CD14-positive monocyte (primary cell): Measurements from ENCODE around the gene TBL1XR1. TPM values are rescaled to one million over a fixed set of nuclear protein-coding genes. Genes with fewer than 3 reads are reported as not detected.

Source experiments
- DNase-seq, 3 donors: peaks; one replicate each; pipeline ENCODE4 v3.0.0-alpha.2; 2011 to 2022
- H2AFZ ChIP-seq: 2 replicates; pipeline ENCODE4 v1.6.0; 2012; ENCODE audit warnings: mild to moderate bottlenecking, low read depth, low read length, inconsistent platforms; ENCODE audit not compliant: insufficient read depth, poor library complexity, severe bottlenecking
- H3K27ac ChIP-seq, 2 donors: 1 replicate in 1 of 2; 2 replicates in 1 of 2; pipeline ENCODE4 v1.5.1; 2012 to 2013; ENCODE audit warnings: low read length in 2 of 2, control low read depth in 1 of 2, inconsistent platforms in 1 of 2, low read depth in 1 of 2, mild to moderate bottlenecking in 1 of 2
- H3K27me3 ChIP-seq, 2 donors: one replicate each; pipeline versions ENCODE4 v1.6.0 to v1.6.1; 2011 to 2013; ENCODE audit warnings: low read length in 2 of 2; ENCODE audit not compliant: control insufficient read depth in 2 of 2, insufficient read depth in 2 of 2
- H3K36me3 ChIP-seq, 2 donors: replicated peaks in 1 of 2; 1 replicate in 1 of 2; 2 replicates in 1 of 2; pipeline versions ENCODE4 v1.5.1 to v1.6.1; 2012 to 2013; ENCODE audit warnings: low read length in 2 of 2, control low read depth in 1 of 2, inconsistent platforms in 1 of 2, mild to moderate bottlenecking in 1 of 2; ENCODE audit not compliant: insufficient read depth in 2 of 2, control insufficient read depth in 1 of 2
- H3K4me1 ChIP-seq, 2 donors: 1 replicate in 1 of 2; 2 replicates in 1 of 2; pipeline versions ENCODE4 v1.5.1 to v1.6.1; 2012 to 2013; ENCODE audit warnings: low read length in 2 of 2, control low read depth in 1 of 2, inconsistent platforms in 1 of 2, mild to moderate bottlenecking in 1 of 2, moderate library complexity in 1 of 2; ENCODE audit not compliant: insufficient read depth in 2 of 2, control insufficient read depth in 1 of 2
- H3K4me2 ChIP-seq: replicated peaks from 2 replicates; pipeline ENCODE3; 2012; ENCODE audit warnings: low read length, moderate library complexity, mild to moderate bottlenecking; ENCODE audit not compliant: poor library complexity, severe bottlenecking; ENCODE audit errors: extremely low read depth
- H3K4me3 ChIP-seq, 3 experiments: fragments of 200-600 bp in 1 of 3; sonication (generic) in 1 of 3; replicated peaks in 1 of 3; 1 replicate in 2 of 3; 2 replicates in 1 of 3; pipeline ENCODE4 v1.5.1; 2011 to 2013; ENCODE audit warnings: low read length in 3 of 3, mild to moderate bottlenecking in 3 of 3, control low read depth in 2 of 3, low read depth in 2 of 3, inconsistent platforms in 1 of 3, moderate library complexity in 1 of 3
- H3K79me2 ChIP-seq: 2 replicates; pipeline ENCODE4 v1.6.0; 2012; ENCODE audit warnings: mild to moderate bottlenecking, control low read depth, inconsistent platforms, low read length, moderate library complexity; ENCODE audit not compliant: insufficient read depth
- H3K9ac ChIP-seq: 2 replicates; pipeline ENCODE4 v1.6.0; 2017; ENCODE audit warnings: low read length, mild to moderate bottlenecking; ENCODE audit not compliant: insufficient read depth, poor library complexity, severe bottlenecking
- H3K9me3 ChIP-seq, 2 donors: replicated peaks in 1 of 2; 1 replicate in 1 of 2; 2 replicates in 1 of 2; pipeline versions ENCODE4 v1.5.1 to v1.6.1; 2012 to 2013; ENCODE audit warnings: low read length in 2 of 2, control low read depth in 1 of 2; ENCODE audit not compliant: control insufficient read depth in 1 of 2, insufficient read depth in 1 of 2
- H4K20me1 ChIP-seq: 2 replicates; pipeline ENCODE4 v1.6.0; 2012; ENCODE audit warnings: mild to moderate bottlenecking, low read length, control low read depth, moderate library complexity; ENCODE audit not compliant: insufficient read depth
- H3K27ac Mint-ChIP-seq, 7 donors: one replicate each; pipeline ENCODE4 v1.8.0; 2020; ENCODE audit warnings: mild to moderate bottlenecking in 7 of 7, mixed read lengths in 7 of 7, moderate library complexity in 6 of 7, inconsistent platforms in 2 of 7
- H3K27me3 Mint-ChIP-seq, 3 donors: one replicate each; pipeline ENCODE4 v1.8.0; 2021 to 2022; ENCODE audit warnings: low read depth in 3 of 3, mild to moderate bottlenecking in 3 of 3, mixed read lengths in 3 of 3, moderate library complexity in 3 of 3, inconsistent platforms in 1 of 3
- H3K36me3 Mint-ChIP-seq, 2 donors: one replicate each; pipeline ENCODE4 v1.8.0; 2020; ENCODE audit warnings: mixed read lengths in 2 of 2, inconsistent platforms in 1 of 2, mild to moderate bottlenecking in 1 of 2
- H3K4me1 Mint-ChIP-seq: one replicate; pipeline ENCODE4 v1.8.0; 2020; ENCODE audit warnings: mild to moderate bottlenecking, mixed read lengths
- H3K4me3 Mint-ChIP-seq, 2 donors: one replicate each; pipeline ENCODE4 v1.8.0; 2020; ENCODE audit warnings: mild to moderate bottlenecking in 2 of 2, mixed read lengths in 2 of 2, moderate library complexity in 1 of 2
- H3K9me3 Mint-ChIP-seq, 7 donors: one replicate each; pipeline ENCODE4 v1.8.0; 2020 to 2022; ENCODE audit warnings: mixed read lengths in 7 of 7, mild to moderate bottlenecking in 6 of 7, moderate library complexity in 6 of 7, inconsistent platforms in 2 of 7
- WGBS: methylation state at CpG from one replicate; pipeline ENCODE4 v1.1.5; 2013; ENCODE audit warnings: missing lambda C conversion rate; ENCODE audit not compliant: insufficient coverage; 5-methylcytosine and 5-hydroxymethylcytosine counted together
- intact Hi-C, 2 donors: fragments of 100-400 bp; cut with micrococcal nuclease; formaldehyde crosslinking; loops; one replicate each; pipeline versions ENCODE4 v1.15.0 to v1.15.1; 2023
- polyA plus RNA-seq, 3 donors: library from polyadenylated mRNA; depleted of rRNA in 1 of 3; unstranded in 2 of 3; stranded (reverse) in 1 of 3; fragments of 300-500 nt in 2 of 3; fragments of >200 nt in 1 of 3; fragmentation: Illumina TruSeq in 2 of 3; gene quantifications; 1 replicate in 2 of 3; 2 replicates in 1 of 3; pipeline ENCODE4 v1.2.3, GENCODE V29; 2012 to 2021
- TF ChIP-seq, protein P1 (sequence below): fragments of 200-600 bp; IDR thresholded peaks from one replicate; pipeline ENCODE4 v1.8.0; 2022; ENCODE audit warnings: antibody characterized with exemption, mild to moderate bottlenecking

The TBL1XR1 gene
- polyA plus RNA-seq, 3 donors = 10.2 to 20.4 (median 18.3) TPM

DNA sequence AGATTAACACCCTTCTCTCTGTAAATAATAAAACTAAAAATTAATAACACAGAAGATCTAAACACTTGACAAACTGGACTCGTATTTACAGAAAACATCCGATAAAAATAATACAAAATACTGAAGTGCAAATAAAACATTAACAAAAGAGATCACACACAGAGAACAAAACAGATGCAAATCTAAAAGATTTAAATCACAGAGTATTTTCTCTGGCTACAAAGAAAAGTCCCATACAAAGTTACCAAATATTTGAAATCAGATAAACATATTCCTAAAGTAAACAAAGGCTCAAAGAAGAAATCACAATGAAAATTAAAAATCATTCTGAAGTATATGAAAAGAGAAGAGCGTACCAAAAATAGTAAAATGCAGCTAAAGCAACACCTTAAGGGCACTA is 42.5 kb downstream of the TBL1XR1 start:
- H3K36me3 Mint-ChIP-seq = peaks cover 3 to 12% of the 10 kb centered on the region in 2 donors
- Histone ChIP-seq H2AFZ (no peak overlapping the region), H3K4me2 (no peak overlapping the region), H3K9ac (no peak overlapping the region), H3K9me3 (no peaks in the 10 kb centered on the region), H3K36me3 (no peaks in the 10 kb centered on the region), H3K79me2 (peaks cover 100% of the 10 kb centered on the region), H3K27ac (no peak overlapping the region), H3K27me3 (no peaks in the 10 kb centered on the region), H4K20me1 (peaks cover 88% of the 10 kb centered on the region), H3K4me3 (no peak overlapping the region), H3K4me1 (no peaks in the 10 kb centered on the region)
- peaks cover 15% of the 10 kb centered on the region for H3K4me1 Mint-ChIP-seq
- peaks cover 0 to 2% (median 0%) of the 10 kb centered on the region in 7 donors for H3K9me3 Mint-ChIP-seq
- H3K27ac Mint-ChIP-seq = peak overlapping the region in 3 of 7 donors; percentile 19 to 46 (median 25)
- intact Hi-C loops = no loop called here
- no peak overlapping the region for H3K4me3 Mint-ChIP-seq
- no peak for DNase-seq
- no CpG with 5 or more reads among the region's 3 CpGs for WGBS
- H3K27me3 Mint-ChIP-seq = no peaks in the 10 kb centered on the region
- TF ChIP-seq, protein P1, sequence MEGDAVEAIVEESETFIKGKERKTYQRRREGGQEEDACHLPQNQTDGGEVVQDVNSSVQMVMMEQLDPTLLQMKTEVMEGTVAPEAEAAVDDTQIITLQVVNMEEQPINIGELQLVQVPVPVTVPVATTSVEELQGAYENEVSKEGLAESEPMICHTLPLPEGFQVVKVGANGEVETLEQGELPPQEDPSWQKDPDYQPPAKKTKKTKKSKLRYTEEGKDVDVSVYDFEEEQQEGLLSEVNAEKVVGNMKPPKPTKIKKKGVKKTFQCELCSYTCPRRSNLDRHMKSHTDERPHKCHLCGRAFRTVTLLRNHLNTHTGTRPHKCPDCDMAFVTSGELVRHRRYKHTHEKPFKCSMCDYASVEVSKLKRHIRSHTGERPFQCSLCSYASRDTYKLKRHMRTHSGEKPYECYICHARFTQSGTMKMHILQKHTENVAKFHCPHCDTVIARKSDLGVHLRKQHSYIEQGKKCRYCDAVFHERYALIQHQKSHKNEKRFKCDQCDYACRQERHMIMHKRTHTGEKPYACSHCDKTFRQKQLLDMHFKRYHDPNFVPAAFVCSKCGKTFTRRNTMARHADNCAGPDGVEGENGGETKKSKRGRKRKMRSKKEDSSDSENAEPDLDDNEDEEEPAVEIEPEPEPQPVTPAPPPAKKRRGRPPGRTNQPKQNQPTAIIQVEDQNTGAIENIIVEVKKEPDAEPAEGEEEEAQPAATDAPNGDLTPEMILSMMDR = no peak

DNA sequence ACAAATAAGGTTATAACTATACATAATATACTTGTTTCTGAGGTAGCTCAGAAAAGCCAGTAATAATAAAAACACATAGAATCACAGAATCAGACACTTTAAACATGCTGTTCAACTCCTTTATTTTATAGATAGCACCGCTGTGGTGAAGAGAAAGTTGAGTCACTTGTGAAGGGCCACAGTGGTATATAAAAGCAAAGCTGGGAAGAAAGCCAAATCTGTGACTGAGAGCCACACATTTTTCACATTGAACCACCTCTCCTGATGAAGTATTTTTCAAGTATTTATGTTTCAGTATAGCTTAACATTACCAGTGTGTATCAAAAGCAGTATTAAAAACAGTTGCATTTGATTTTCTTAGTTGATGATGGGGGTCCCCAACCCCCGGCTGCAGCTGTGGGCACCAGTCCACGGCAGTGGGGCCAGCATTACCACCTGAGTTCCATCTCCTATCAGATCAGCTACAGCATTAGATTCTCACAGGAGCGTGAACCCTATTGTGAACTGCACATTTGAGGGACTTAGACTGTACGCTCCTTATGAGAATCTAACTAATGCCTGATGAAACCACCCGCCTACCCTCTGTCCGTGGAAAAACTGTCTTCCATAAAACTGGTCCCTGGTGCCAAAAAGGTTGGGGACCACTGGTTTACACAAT is 46.2 kb downstream of the TBL1XR1 start:
- peaks cover 0 to 2% (median 0%) of the 10 kb centered on the region in 7 donors for H3K9me3 Mint-ChIP-seq
- Histone ChIP-seq H3K36me3 (peaks cover 0 to 5% of the 10 kb centered on the region in 2 donors), H3K79me2 (peaks cover 100% of the 10 kb centered on the region), H2AFZ (no peak overlapping the region), H3K4me3 (no peak overlapping the region), H3K9me3 (no peaks in the 10 kb centered on the region), H4K20me1 (peaks cover 94% of the 10 kb centered on the region), H3K27me3 (no peaks in the 10 kb centered on the region), H3K4me1 (no peaks in the 10 kb centered on the region), H3K27ac (peak overlapping the region in 1 of 2 donors; percentile 17), H3K4me2 (no peak overlapping the region), H3K9ac (no peak overlapping the region)
- intact Hi-C loops = no loop called here
- no peak for DNase-seq
- peak overlapping the region in 4 of 7 donors; percentile 1 to 69 (median 12) for H3K27ac Mint-ChIP-seq
- no peak overlapping the region for H3K4me3 Mint-ChIP-seq
- peaks cover 21% of the 10 kb centered on the region for H3K4me1 Mint-ChIP-seq
- H3K27me3 Mint-ChIP-seq = no peaks in the 10 kb centered on the region
- H3K36me3 Mint-ChIP-seq = peaks cover 3 to 6% of the 10 kb centered on the region in 2 donors
- WGBS = 76% methylated on average over 4 of the region's 7 CpGs
- TF ChIP-seq, protein P1 = no peak
